ENCODE measurements around the gene EPS15. TPM values are rescaled to one million over a fixed set of nuclear protein-coding genes. Genes with fewer than 3 reads are reported as not detected.

Gene EPS15
- total and polyA plus RNA-seq, 2 experiments from 2014 or later = 14.9 to 46.0 TPM

GRCh38 chr1:51331206-51332100, 187.6 kb downstream of the EPS15 start:
- Histone ChIP-seq H3K9me3 (ENCODE audit: low read depth) (no peaks in the 10 kb centered on the region), H3K4me1 (ENCODE audit: insufficient read depth) (peaks cover 8% of the 10 kb centered on the region), H3K9me2 (replicated peaks; ENCODE audit: insufficient read depth) (no peaks in the 10 kb centered on the region), H3K4me2 (peak overlapping the region; percentile 92), H3K4me3 (no peak overlapping the region), H3K36me3 (replicated peaks; ENCODE audit: insufficient read depth, low read depth) (no peaks in the 10 kb centered on the region), H2AFZ (peak overlapping the region; percentile 38), H3K27me3 (no peaks in the 10 kb centered on the region), H3K79me2 (no peaks in the 10 kb centered on the region), H4K20me1 (ENCODE audit: insufficient read depth, poor library complexity, severe bottlenecking) (no peaks in the 10 kb centered on the region), H3K27ac (peak overlapping the region; percentile 87)
- TF ChIP-seq EZH2 (IDR thresholded peaks at IDR 0.05; ENCODE audit: borderline replicate concordance) = no peak
- TF ChIP-seq CTCF (IDR thresholded peaks at IDR 0.05; ENCODE audit: poor library complexity) = no peak
- TF ChIP-seq EZH2phosphoT487 (IDR thresholded peaks at IDR 0.05; ENCODE audit: low read depth, severe bottlenecking, unreplicated experiment) = no peak
- 38% methylated on average over 7 of the region's 7 CpGs for WGBS (ENCODE audit: low lambda C conversion rate, missing lambda C conversion rate)
- peak; percentile 70 for DNase-seq (ENCODE audit: low spot score)

- Histone ChIP-seq H3K4me1 (ENCODE audit: insufficient read depth) (peaks cover 6% of the 10 kb centered on the region), H3K4me3 (peak within 1 kb of the TSS; percentile 64), H3K79me2 (no peaks in the 10 kb centered on the region), H3K9me3 (ENCODE audit: low read depth) (no peaks in the 10 kb centered on the region), H3K36me3 (replicated peaks; ENCODE audit: insufficient read depth, low read depth) (no peaks in the 10 kb centered on the region), H4K20me1 (ENCODE audit: insufficient read depth, poor library complexity, severe bottlenecking) (no peaks in the 10 kb centered on the region), H2AFZ (peak within 1 kb of the TSS; percentile 52), H3K27me3 (no peaks in the 10 kb centered on the region), H3K4me2 (peak within 1 kb of the TSS; percentile 92), H3K27ac (peak within 1 kb of the TSS; percentile 87), H3K9me2 (replicated peaks; ENCODE audit: insufficient read depth) (no peaks in the 10 kb centered on the region)
- WGBS (ENCODE audit: low lambda C conversion rate, missing lambda C conversion rate) = 20% methylated on average over 10 of the region's 87 CpGs
- TF ChIP-seq CTCF (IDR thresholded peaks at IDR 0.05; ENCODE audit: poor library complexity) = no peak
- no peak for TF ChIP-seq EZH2 (IDR thresholded peaks at IDR 0.05; ENCODE audit: borderline replicate concordance)
- TF ChIP-seq EZH2phosphoT487 (IDR thresholded peaks at IDR 0.05; ENCODE audit: low read depth, severe bottlenecking, unreplicated experiment) = no peak
- DNase-seq (ENCODE audit: low spot score) = peak; percentile 52
Measured at GRCh38 chr1:51330331-51331201, 188.5 kb downstream of the EPS15 start, which contains the start of gene TTC39A. TSS of gene TTC39A (minus strand) at chr1:51330562. CDS start at chr1:51330477, 85 bp downstream.

- Histone ChIP-seq H3K4me2 (peak overlapping the region; percentile 82), H3K36me3 (replicated peaks; ENCODE audit: insufficient read depth, low read depth) (no peaks in the 10 kb centered on the region), H3K79me2 (no peaks in the 10 kb centered on the region), H3K27me3 (no peaks in the 10 kb centered on the region), H2AFZ (peak overlapping the region; percentile 52), H3K27ac (peak overlapping the region; percentile 84), H3K9me2 (replicated peaks; ENCODE audit: insufficient read depth) (no peaks in the 10 kb centered on the region), H4K20me1 (ENCODE audit: insufficient read depth, poor library complexity, severe bottlenecking) (no peaks in the 10 kb centered on the region), H3K4me3 (peak overlapping the region; percentile 29), H3K9me3 (ENCODE audit: low read depth) (no peaks in the 10 kb centered on the region), H3K4me1 (ENCODE audit: insufficient read depth) (peaks cover 6% of the 10 kb centered on the region)
- TF ChIP-seq EZH2phosphoT487 (IDR thresholded peaks at IDR 0.05; ENCODE audit: low read depth, severe bottlenecking, unreplicated experiment) = no peak
- TF ChIP-seq CTCF (IDR thresholded peaks at IDR 0.05; ENCODE audit: poor library complexity) = no peak
- TF ChIP-seq EZH2 (IDR thresholded peaks at IDR 0.05; ENCODE audit: borderline replicate concordance) = no peak
- peak; percentile 76 for DNase-seq (ENCODE audit: low spot score)
- 54% methylated on average over 15 of the region's 26 CpGs for WGBS (ENCODE audit: low lambda C conversion rate, missing lambda C conversion rate)
Measured at GRCh38 chr1:51329443-51330325, 189.4 kb downstream of the EPS15 start.

Data from hepatocyte (in vitro differentiated cells).